HCT116 (cell line): ENCODE data around the gene GALK2. TPM values are rescaled to one million over a fixed set of nuclear protein-coding genes. Genes with fewer than 3 reads are reported as not detected.

Source experiments
- ATAC-seq: fragments of 200-7000 bp; cut with Tn5 transposase; 2 replicates; pipeline ENCODE4 v1.9.1; 2020; ENCODE audit warnings: mild to moderate bottlenecking, moderate library complexity
- BruUV-seq: library from RNA; stranded (reverse); fragments of 400-500 nt; replicated peaks from 2 replicates; lab custom pipeline; 2021; lab: Mats Ljungman, UMichigan
- CTCF ChIA-PET: fragments of 300-600 bp; sonication (Branson Sonifier 250); formaldehyde crosslinking; loops from one replicate; lab custom pipeline; 2021; ENCODE audit warnings: antibody characterized with exemption; lab: Charles Lee
- POLR2A ChIA-PET: fragments of 300-600, 350-600 bp; sonication (Branson Sonifier 250); formaldehyde crosslinking; loops from one replicate; lab custom pipeline; 2021; ENCODE audit warnings: antibody characterized with exemption; lab: Charles Lee
- RAD21 ChIA-PET, 2 experiments: fragments of 300-600 bp; sonication (Branson Sonifier 250); formaldehyde crosslinking; loops; one replicate each; lab custom pipeline; 2023; ENCODE audit warnings: low total read pairs in 2 of 2; ENCODE audit not compliant: uncharacterized antibody in 2 of 2, unreplicated experiment in 2 of 2, low non-redundant PET in 1 of 2; lab: Charles Lee
- DNase-seq: peaks from one replicate; pipeline ENCODE4 v3.0.0-alpha.2; 2010; ENCODE audit warnings: low read depth, low spot score
- H2AFZ ChIP-seq: fragments of 200-600 bp; shearing (Covaris generic), sonication (generic); 2 replicates; pipeline ENCODE4 v1.6.1; 2017; ENCODE audit warnings: low read depth, mixed run types, mixed read lengths, antibody characterized with exemption, low read length; ENCODE audit not compliant: poor library complexity, severe bottlenecking
- H3K27ac ChIP-seq: 2 replicates; pipeline ENCODE4 v1.5.1; 2012; ENCODE audit warnings: low read depth, low read length
- H3K27me3 ChIP-seq: fragments of 200-600 bp; sonication (generic); 2 replicates; pipeline ENCODE4 v1.6.1; 2016; ENCODE audit warnings: mixed run types, low read length, mixed read lengths; ENCODE audit not compliant: insufficient read depth
- H3K36me3 ChIP-seq, 2 experiments: fragments of 200-500 bp in 1 of 2; fragments of 200-600 bp in 1 of 2; sonication (Bioruptor generic) in 1 of 2; sonication (generic) in 1 of 2; 2 replicates each; pipeline versions ENCODE4 v1.5.1 to v1.6.1; 2014 to 2016; ENCODE audit warnings: low read length in 2 of 2, inconsistent platforms in 1 of 2, mixed read lengths in 1 of 2, mixed run types in 1 of 2; ENCODE audit not compliant: insufficient read depth in 2 of 2, control insufficient read depth in 1 of 2
- H3K4me1 ChIP-seq, 2 experiments: fragments of 200-600 bp in 1 of 2; sonication (generic) in 1 of 2; 2 replicates each; pipeline versions ENCODE4 v1.5.1 to v1.6.1; 2012 to 2017; ENCODE audit warnings: low read length in 2 of 2, inconsistent platforms in 1 of 2, mild to moderate bottlenecking in 1 of 2, mixed read lengths in 1 of 2, mixed run types in 1 of 2, moderate library complexity in 1 of 2; ENCODE audit not compliant: insufficient read depth in 2 of 2, control insufficient read depth in 1 of 2
- H3K4me2 ChIP-seq: fragments of 200-600 bp; sonication (generic); 2 replicates; pipeline ENCODE4 v1.6.1; 2017; ENCODE audit warnings: mixed run types, low read length, mixed read lengths
- H3K4me3 ChIP-seq, 2 experiments: fragments of 200-600 bp in 1 of 2; sonication (generic) in 1 of 2; replicated peaks in 1 of 2; 2 replicates each; pipeline ENCODE4 v1.5.1; 2011 to 2016; ENCODE audit warnings: low read length in 2 of 2, control low read depth in 1 of 2, low read depth in 1 of 2, mild to moderate bottlenecking in 1 of 2, mixed read lengths in 1 of 2, mixed run types in 1 of 2
- H3K79me2 ChIP-seq: fragments of 200-600 bp; sonication (generic); 2 replicates; pipeline ENCODE4 v1.6.1; 2017; ENCODE audit warnings: mild to moderate bottlenecking, mixed run types, low read length, moderate library complexity, mixed read lengths; ENCODE audit not compliant: insufficient read depth
- H3K9ac ChIP-seq: fragments of 200-600 bp; sonication (generic); 2 replicates; pipeline ENCODE4 v1.6.1; 2016; ENCODE audit warnings: low read length, mixed read lengths
- H3K9me2 ChIP-seq: fragments of 200-600 bp; sonication (generic), shearing (Covaris generic); 2 replicates; pipeline ENCODE4 v1.6.1; 2017; ENCODE audit warnings: mixed run types, mild to moderate bottlenecking, moderate library complexity; ENCODE audit not compliant: insufficient read depth
- H3K9me3 ChIP-seq, 2 experiments: fragments of 200-500 bp in 1 of 2; fragments of 200-600 bp in 1 of 2; sonication (Bioruptor generic) in 1 of 2; sonication (generic) in 1 of 2; 2 replicates each; pipeline ENCODE4 v1.6.1; 2014 to 2017; ENCODE audit warnings: low read length in 2 of 2, mixed read lengths in 2 of 2, inconsistent platforms in 1 of 2, low read depth in 1 of 2, mild to moderate bottlenecking in 1 of 2, mixed run types in 1 of 2, moderate library complexity in 1 of 2; ENCODE audit not compliant: control insufficient read depth in 1 of 2, insufficient read depth in 1 of 2
- H4K20me1 ChIP-seq: fragments of 200-600 bp; sonication (generic), shearing (Covaris generic); 2 replicates; pipeline ENCODE4 v1.6.1; 2017; ENCODE audit warnings: mixed run types, mild to moderate bottlenecking, moderate library complexity; ENCODE audit not compliant: insufficient read depth
- EGR1 ChIP-seq: IDR thresholded peaks from 2 replicates; pipeline ENCODE4 v1.6.1; 2012; ENCODE audit warnings: low read depth
- EZH2 ChIP-seq: fragments of 200-600 bp; sonication (generic); IDR thresholded peaks from 2 replicates; pipeline ENCODE4 v1.6.1; 2017; ENCODE audit warnings: antibody characterized with exemption, mixed run types
- EZH2phosphoT487 ChIP-seq: fragments of 200-600 bp; IDR thresholded peaks from 2 replicates; pipeline ENCODE4 v1.6.1; 2018; ENCODE audit warnings: antibody characterized with exemption, borderline replicate concordance
- POLR2A ChIP-seq: IDR thresholded peaks from 2 replicates; pipeline ENCODE4 v1.7.0; 2011; ENCODE audit warnings: borderline replicate concordance; ENCODE audit not compliant: insufficient read depth, insufficient read length; ENCODE audit errors: extremely low read depth
- RAD21 ChIP-seq: IDR thresholded peaks from 2 replicates; pipeline ENCODE4 v1.6.1; 2012; ENCODE audit warnings: low read depth, mild to moderate bottlenecking
- YY1 ChIP-seq: IDR thresholded peaks from 2 replicates; pipeline ENCODE4 v1.6.1; 2011; ENCODE audit warnings: low read length, low read depth, moderate library complexity, mild to moderate bottlenecking; ENCODE audit not compliant: insufficient replicate concordance; ENCODE audit errors: extremely low read depth
- ZFX ChIP-seq: fragments of 450-650 bp; IDR thresholded peaks from 2 replicates; pipeline ENCODE4 v1.6.1; 2017
- intact Hi-C: fragments of 100-400 bp; cut with micrococcal nuclease; formaldehyde crosslinking; loops from 2 replicates; pipeline ENCODE4 v1.10.0; 2022
- total RNA-seq: library from RNA; stranded (reverse); gene quantifications from one replicate; pipeline ENCODE4 v1.2.1, GENCODE V29; 2021; ENCODE audit not compliant: unreplicated experiment
- TF ChIP-seq, protein P1 (sequence below): IDR thresholded peaks from 2 replicates; pipeline ENCODE4 v1.6.1; 2011; ENCODE audit warnings: mild to moderate bottlenecking, low read length, moderate library complexity; ENCODE audit not compliant: insufficient replicate concordance; ENCODE audit errors: extremely low read depth
- TF ChIP-seq, protein P2 (sequence below), 3 experiments: fragments of 200-600 bp in 1 of 3; sonication (generic) in 1 of 3; IDR thresholded peaks in 2 of 3; conservative IDR thresholded peaks in 1 of 3; 2 replicates each; pipeline ENCODE4 v1.5.1; 2012 to 2017; ENCODE audit warnings: low read depth in 2 of 3, low read length in 2 of 3, antibody characterized with exemption in 1 of 3, borderline replicate concordance in 1 of 3, control low read depth in 1 of 3, mild to moderate bottlenecking in 1 of 3, mixed read lengths in 1 of 3, mixed run types in 1 of 3, moderate library complexity in 1 of 3; ENCODE audit not compliant: insufficient read depth in 1 of 3

The GALK2 gene
- total RNA-seq, 1 experiment from 2014 or later: 18.7 TPM

DNA sequence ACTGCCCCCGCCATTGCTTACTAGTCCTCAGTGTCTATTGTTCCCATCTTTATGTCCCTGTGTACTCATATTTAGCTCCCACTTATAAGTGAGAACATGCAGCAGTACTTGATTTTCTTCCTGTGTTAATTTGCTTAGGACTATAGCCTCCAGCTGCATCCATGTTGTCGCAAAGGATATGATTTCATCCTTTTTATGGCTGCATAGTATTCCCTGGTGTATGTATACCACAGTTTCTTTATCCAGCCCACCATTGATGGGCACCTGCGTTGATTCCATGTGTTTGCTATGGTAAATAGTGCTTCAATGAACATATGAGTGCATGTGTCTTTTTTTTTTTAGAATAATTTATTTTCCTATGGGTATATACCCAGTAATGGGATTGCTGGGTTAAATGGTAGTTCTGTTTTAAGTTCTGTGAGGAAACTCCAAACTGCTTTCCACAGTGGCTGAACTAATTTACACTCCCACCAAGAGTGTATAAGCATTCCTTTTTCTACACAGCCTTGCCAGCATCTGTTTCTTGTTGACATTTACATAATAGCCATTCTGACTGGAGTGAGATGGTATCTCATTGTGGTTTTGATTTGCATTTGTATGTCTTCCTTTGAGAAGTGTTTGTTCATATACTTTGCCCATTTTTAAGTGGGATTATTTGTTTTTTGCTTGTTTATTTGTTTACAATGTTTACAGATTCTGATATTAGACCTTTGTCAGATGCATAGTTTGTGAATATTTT, 53.7 kb downstream of the GALK2 start:
- H3K4me3 ChIP-seq: no peak overlapping the region
- no peaks in the 10 kb centered on the region for H4K20me1 ChIP-seq
- CTCF ChIA-PET: interaction anchor here (0.5 kb wide), 1 partner anchor 366 kb away, joined by 3 read pairs; no protein-coding TSS in a partner anchor
- H3K79me2 ChIP-seq: 0 out of 2 replicates have a peak, but pooled peaks cover 4% of the 10 kb centered on the region
- H3K9ac ChIP-seq: no peak overlapping the region
- H3K4me1 ChIP-seq: no peaks in the 10 kb centered on the region
- no peak overlapping the region for H3K4me2 ChIP-seq
- TF ChIP-seq, protein P1, sequence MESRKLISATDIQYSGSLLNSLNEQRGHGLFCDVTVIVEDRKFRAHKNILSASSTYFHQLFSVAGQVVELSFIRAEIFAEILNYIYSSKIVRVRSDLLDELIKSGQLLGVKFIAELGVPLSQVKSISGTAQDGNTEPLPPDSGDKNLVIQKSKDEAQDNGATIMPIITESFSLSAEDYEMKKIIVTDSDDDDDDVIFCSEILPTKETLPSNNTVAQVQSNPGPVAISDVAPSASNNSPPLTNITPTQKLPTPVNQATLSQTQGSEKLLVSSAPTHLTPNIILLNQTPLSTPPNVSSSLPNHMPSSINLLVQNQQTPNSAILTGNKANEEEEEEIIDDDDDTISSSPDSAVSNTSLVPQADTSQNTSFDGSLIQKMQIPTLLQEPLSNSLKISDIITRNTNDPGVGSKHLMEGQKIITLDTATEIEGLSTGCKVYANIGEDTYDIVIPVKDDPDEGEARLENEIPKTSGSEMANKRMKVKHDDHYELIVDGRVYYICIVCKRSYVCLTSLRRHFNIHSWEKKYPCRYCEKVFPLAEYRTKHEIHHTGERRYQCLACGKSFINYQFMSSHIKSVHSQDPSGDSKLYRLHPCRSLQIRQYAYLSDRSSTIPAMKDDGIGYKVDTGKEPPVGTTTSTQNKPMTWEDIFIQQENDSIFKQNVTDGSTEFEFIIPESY: no peak
- TF ChIP-seq, all 23 proteins: peak for 0
- no peak overlapping the region for H3K27ac ChIP-seq
- no peak for ATAC-seq
- no peaks in the 10 kb centered on the region for H3K9me2 ChIP-seq
- H3K36me3 ChIP-seq: no peaks in the 10 kb centered on the region
- no peak overlapping the region for H2AFZ ChIP-seq
- ChIA-PET POLR2A (no interaction called here), RAD21 (no interaction called here)
- no peak for DNase-seq
- no TSS peak for BruUV-seq
- H3K9me3 ChIP-seq: no peaks in the 10 kb centered on the region
- intact Hi-C loops: loop anchor here (10.0 kb wide), 1 partner anchor 869 kb away; no protein-coding TSS in a partner anchor
- H3K27me3 ChIP-seq: no peaks in the 10 kb centered on the region

GRCh38 chr15:49225572-49226281, 55.7 kb downstream of the GALK2 start:
- Histone ChIP-seq H2AFZ (no peak overlapping the region), H3K27ac (no peak overlapping the region), H3K36me3 (no peaks in the 10 kb centered on the region), H3K4me2 (no peak overlapping the region), H3K9me2 (no peaks in the 10 kb centered on the region), H3K4me3 (no peak overlapping the region), H3K79me2 (peaks cover 10% of the 10 kb centered on the region; the same call in 1 of the 2 replicates), H3K4me1 (no peaks in the 10 kb centered on the region), H3K9me3 (no peaks in the 10 kb centered on the region), H3K9ac (no peak overlapping the region), H3K27me3 (no peaks in the 10 kb centered on the region), H4K20me1 (no peaks in the 10 kb centered on the region)
- CTCF ChIA-PET: interaction anchor here (1.3 to 1.7 kb wide), 2 partner anchors 9 to 364 kb away, joined by 3 to 10 read pairs; no protein-coding TSS in a partner anchor
- POLR2A ChIA-PET: no interaction called here
- intact Hi-C loops: loop anchor here (1.0 to 10.0 kb wide), 2 partner anchors 363 to 871 kb away; no protein-coding TSS in a partner anchor
- peak; percentile 80 for ATAC-seq
- no TSS peak for BruUV-seq
- RAD21 ChIA-PET: no interaction called here
- peak; percentile 15 for DNase-seq
- TF ChIP-seq EGR1 (no peak), POLR2A (no peak), EZH2phosphoT487 (no peak), EZH2 (no peak), RAD21 (peak; percentile 55), ZFX (no peak), YY1 (no peak)
- TF ChIP-seq, protein P1: no peak
- TF ChIP-seq, protein P2, sequence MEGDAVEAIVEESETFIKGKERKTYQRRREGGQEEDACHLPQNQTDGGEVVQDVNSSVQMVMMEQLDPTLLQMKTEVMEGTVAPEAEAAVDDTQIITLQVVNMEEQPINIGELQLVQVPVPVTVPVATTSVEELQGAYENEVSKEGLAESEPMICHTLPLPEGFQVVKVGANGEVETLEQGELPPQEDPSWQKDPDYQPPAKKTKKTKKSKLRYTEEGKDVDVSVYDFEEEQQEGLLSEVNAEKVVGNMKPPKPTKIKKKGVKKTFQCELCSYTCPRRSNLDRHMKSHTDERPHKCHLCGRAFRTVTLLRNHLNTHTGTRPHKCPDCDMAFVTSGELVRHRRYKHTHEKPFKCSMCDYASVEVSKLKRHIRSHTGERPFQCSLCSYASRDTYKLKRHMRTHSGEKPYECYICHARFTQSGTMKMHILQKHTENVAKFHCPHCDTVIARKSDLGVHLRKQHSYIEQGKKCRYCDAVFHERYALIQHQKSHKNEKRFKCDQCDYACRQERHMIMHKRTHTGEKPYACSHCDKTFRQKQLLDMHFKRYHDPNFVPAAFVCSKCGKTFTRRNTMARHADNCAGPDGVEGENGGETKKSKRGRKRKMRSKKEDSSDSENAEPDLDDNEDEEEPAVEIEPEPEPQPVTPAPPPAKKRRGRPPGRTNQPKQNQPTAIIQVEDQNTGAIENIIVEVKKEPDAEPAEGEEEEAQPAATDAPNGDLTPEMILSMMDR (IDR thresholded peaks at IDR 0.05 in 2 of 3, conservative IDR thresholded peaks at IDR 0.05 in 1 of 3; ENCODE audit: borderline replicate concordance in 1 of 3, insufficient read depth in 1 of 3, low read depth in 2 of 3, low read length in 2 of 3): peak in 2 of 3 experiments; percentile 21 to 42; a peak in 3 of 6 replicates
